ENCODE data around the gene GFY. TPM values are rescaled to one million over a fixed set of nuclear protein-coding genes. Genes with fewer than 3 reads are reported as not detected.

The GFY gene
- total and polyA plus RNA-seq, 2 experiments from 2014 or later: 1.2 TPM; not detected in 1

- H3K4me1 Mint-ChIP-seq: peaks cover 2% of the 10 kb centered on the region; the same call in 1 of the 3 replicates
- peaks cover 5% of the 10 kb centered on the region; the same call in 1 of the 3 replicates for H3K9me3 Mint-ChIP-seq
- ATAC-seq (no peak), DNase-seq (ENCODE audit: low spot score) (no peak)
- H3K4me3 ChIP-seq: no peak overlapping the region
- no peak overlapping the region for H3K4me3 Mint-ChIP-seq
- H4K20me1 ChIP-seq (replicated peaks; ENCODE audit: insufficient read depth): no peaks in the 10 kb centered on the region
- H3K27ac ChIP-seq (ENCODE audit: low read depth): no peak overlapping the region
- H3K27ac Mint-ChIP-seq: no peak overlapping the region
- no peaks in the 10 kb centered on the region for H3K27me3 ChIP-seq (ENCODE audit: insufficient read depth)
- H3K79me2 ChIP-seq (replicated peaks; ENCODE audit: insufficient read depth): no peaks in the 10 kb centered on the region
- H3K4me1 ChIP-seq (ENCODE audit: insufficient read depth): no peaks in the 10 kb centered on the region
- peaks cover 4% of the 10 kb centered on the region for H3K27me3 Mint-ChIP-seq (ENCODE audit: insufficient read depth, low read depth, poor library complexity)
- H2AFZ ChIP-seq: no peak overlapping the region
- TF ChIP-seq REST (IDR thresholded peaks at IDR 0.05; ENCODE audit: unreplicated experiment): no peak
- H3K4me2 ChIP-seq: no peak overlapping the region
- H3K36me3 Mint-ChIP-seq (ENCODE audit: low read depth): no peaks in the 10 kb centered on the region; the same call in 2 of the 3 replicates
- H3K36me3 ChIP-seq (ENCODE audit: insufficient read depth): no peaks in the 10 kb centered on the region
- 0 out of 2 replicates have a peak, but pooled peaks cover 3% of the 10 kb centered on the region for H3F3A ChIP-seq (replicated peaks; ENCODE audit: low read depth)
- no peaks in the 10 kb centered on the region for H3K9me2 ChIP-seq (ENCODE audit: insufficient read depth)
Observed at GRCh38 chr19:49382639-49383038, 42.5 kb upstream of the GFY start.

- peaks cover 5% of the 10 kb centered on the region; the same call in 1 of the 3 replicates for H3K9me3 Mint-ChIP-seq
- no peak for ATAC-seq
- peaks cover 2% of the 10 kb centered on the region; the same call in 1 of the 3 replicates for H3K4me1 Mint-ChIP-seq
- H4K20me1 ChIP-seq (replicated peaks; ENCODE audit: insufficient read depth): no peaks in the 10 kb centered on the region
- H3F3A ChIP-seq (replicated peaks; ENCODE audit: low read depth): 0 out of 2 replicates have a peak, but pooled peaks cover 3% of the 10 kb centered on the region
- H3K4me3 ChIP-seq: no peak overlapping the region
- H3K9me2 ChIP-seq (ENCODE audit: insufficient read depth): no peaks in the 10 kb centered on the region
- H3K36me3 ChIP-seq (ENCODE audit: insufficient read depth): no peaks in the 10 kb centered on the region
- H2AFZ ChIP-seq: no peak overlapping the region
- H3K36me3 Mint-ChIP-seq (ENCODE audit: low read depth): no peaks in the 10 kb centered on the region; the same call in 1 of the 3 replicates
- H3K4me2 ChIP-seq: no peak overlapping the region
- no peaks in the 10 kb centered on the region for H3K4me1 ChIP-seq (ENCODE audit: insufficient read depth)
- H3K79me2 ChIP-seq (replicated peaks; ENCODE audit: insufficient read depth): no peaks in the 10 kb centered on the region
- no peak overlapping the region for H3K27ac ChIP-seq (ENCODE audit: low read depth)
- H3K4me3 Mint-ChIP-seq: no peak overlapping the region
- no peak for DNase-seq (ENCODE audit: low spot score)
- peaks cover 4% of the 10 kb centered on the region for H3K27me3 Mint-ChIP-seq (ENCODE audit: insufficient read depth, low read depth, poor library complexity)
- H3K27ac Mint-ChIP-seq: no peak overlapping the region
- no peaks in the 10 kb centered on the region for H3K27me3 ChIP-seq (ENCODE audit: insufficient read depth)
- no peak for TF ChIP-seq EZH2phosphoT487 (IDR thresholded peaks at IDR 0.05; ENCODE audit: unreplicated experiment)
- TF ChIP-seq ZNF114 (CRISPR knock-in tag; IDR thresholded peaks at IDR 0.05): no peak
- no peak for TF ChIP-seq ZNF462 (CRISPR knock-in tag; IDR thresholded peaks at IDR 0.05)
- TF ChIP-seq NANOG (IDR thresholded peaks at IDR 0.05; ENCODE audit: borderline replicate concordance): no peak
- no peak for TF ChIP-seq CREB1 (CRISPR knock-in tag; IDR thresholded peaks at IDR 0.05; ENCODE audit: low read depth)
- TF ChIP-seq JUNB (IDR thresholded peaks at IDR 0.05; ENCODE audit: unreplicated experiment): no peak
- no peak for TF ChIP-seq STAT1 (IDR thresholded peaks at IDR 0.05; ENCODE audit: unreplicated experiment)
- no peak for TF ChIP-seq EZH2 (IDR thresholded peaks at IDR 0.05; ENCODE audit: low read depth, unreplicated experiment)
- no peak for TF ChIP-seq ETS1 (IDR thresholded peaks at IDR 0.05)
- no peak for TF ChIP-seq POLR2AphosphoS5 (IDR thresholded peaks at IDR 0.05; ENCODE audit: low read depth)
Observed at GRCh38 chr19:49383599-49383998, 41.6 kb upstream of the GFY start.
